ENCODE results near the gene PNPLA7.

- TF ChIP-seq, protein P1, sequence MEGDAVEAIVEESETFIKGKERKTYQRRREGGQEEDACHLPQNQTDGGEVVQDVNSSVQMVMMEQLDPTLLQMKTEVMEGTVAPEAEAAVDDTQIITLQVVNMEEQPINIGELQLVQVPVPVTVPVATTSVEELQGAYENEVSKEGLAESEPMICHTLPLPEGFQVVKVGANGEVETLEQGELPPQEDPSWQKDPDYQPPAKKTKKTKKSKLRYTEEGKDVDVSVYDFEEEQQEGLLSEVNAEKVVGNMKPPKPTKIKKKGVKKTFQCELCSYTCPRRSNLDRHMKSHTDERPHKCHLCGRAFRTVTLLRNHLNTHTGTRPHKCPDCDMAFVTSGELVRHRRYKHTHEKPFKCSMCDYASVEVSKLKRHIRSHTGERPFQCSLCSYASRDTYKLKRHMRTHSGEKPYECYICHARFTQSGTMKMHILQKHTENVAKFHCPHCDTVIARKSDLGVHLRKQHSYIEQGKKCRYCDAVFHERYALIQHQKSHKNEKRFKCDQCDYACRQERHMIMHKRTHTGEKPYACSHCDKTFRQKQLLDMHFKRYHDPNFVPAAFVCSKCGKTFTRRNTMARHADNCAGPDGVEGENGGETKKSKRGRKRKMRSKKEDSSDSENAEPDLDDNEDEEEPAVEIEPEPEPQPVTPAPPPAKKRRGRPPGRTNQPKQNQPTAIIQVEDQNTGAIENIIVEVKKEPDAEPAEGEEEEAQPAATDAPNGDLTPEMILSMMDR (conservative IDR thresholded peaks at IDR 0.05; ENCODE audit: low read depth, low read length) = no peak
- no peak for TF ChIP-seq EZH2 (IDR thresholded peaks at IDR 0.05; ENCODE audit: borderline replicate concordance, low read depth, low read length, poor library complexity, severe bottlenecking)
Observed at GRCh38 chr9:137490532-137491186, 59.5 kb downstream of the PNPLA7 start.
